OCI-LY3 (cell line): Measurements from ENCODE around the gene ATP6V1G2.

ENCODE experiments used
- CTCF ChIP-seq: fragments of 200-600, 300-600 bp; sonication (generic); IDR thresholded peaks from 2 replicates; pipeline ENCODE4 v1.5.1; 2014; ENCODE audit warnings: antibody characterized with exemption, low read length, low read depth
- EZH2phosphoT487 ChIP-seq: fragments of 200-600 bp; shearing (Covaris generic); IDR thresholded peaks from 2 replicates; pipeline ENCODE4 v1.6.1; 2018; ENCODE audit warnings: antibody characterized with exemption, mixed run types, low read depth

- no peak for TF ChIP-seq CTCF
- no peak for TF ChIP-seq EZH2phosphoT487
Measured at GRCh38 chr6:31531162-31531561, 15.2 kb downstream of the ATP6V1G2 start.
